ENCODE data around the gene LRMDA. TPM values are rescaled to one million over a fixed set of nuclear protein-coding genes. Genes with fewer than 3 reads are reported as not detected.

LRMDA gene
- total and polyA plus RNA-seq, 2 of the 13 experiments (the other 11 are each of a cell fraction or from before 2014, with no cell fraction given), result 13.4 to 22.0 TPM

DNA sequence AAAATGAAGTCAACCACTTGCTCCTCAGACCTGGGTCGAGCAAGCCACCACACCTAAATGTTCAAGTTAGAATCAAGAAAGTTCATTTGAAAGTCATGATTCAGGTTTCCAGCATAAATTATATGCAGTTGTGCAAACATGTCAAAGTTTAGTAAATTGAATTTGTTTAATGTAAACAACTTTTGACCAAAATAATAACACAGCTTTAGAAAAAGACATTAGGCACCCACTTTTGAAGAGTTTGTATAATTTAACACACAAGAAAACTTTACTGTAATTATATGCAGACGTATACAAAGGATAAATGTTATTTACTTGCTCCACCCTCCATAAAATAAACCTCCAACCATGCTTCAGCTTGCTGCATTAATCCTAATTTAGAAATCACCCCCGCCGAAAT, 680.0 kb downstream of the LRMDA start (continued):
- TF ChIP-seq, protein P1, sequence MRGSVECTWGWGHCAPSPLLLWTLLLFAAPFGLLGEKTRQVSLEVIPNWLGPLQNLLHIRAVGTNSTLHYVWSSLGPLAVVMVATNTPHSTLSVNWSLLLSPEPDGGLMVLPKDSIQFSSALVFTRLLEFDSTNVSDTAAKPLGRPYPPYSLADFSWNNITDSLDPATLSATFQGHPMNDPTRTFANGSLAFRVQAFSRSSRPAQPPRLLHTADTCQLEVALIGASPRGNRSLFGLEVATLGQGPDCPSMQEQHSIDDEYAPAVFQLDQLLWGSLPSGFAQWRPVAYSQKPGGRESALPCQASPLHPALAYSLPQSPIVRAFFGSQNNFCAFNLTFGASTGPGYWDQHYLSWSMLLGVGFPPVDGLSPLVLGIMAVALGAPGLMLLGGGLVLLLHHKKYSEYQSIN (CRISPR knock-in tag; IDR thresholded peaks at IDR 0.05; ENCODE audit: borderline replicate concordance), result no peak
- no peak for TF ChIP-seq ZNF678 (CRISPR knock-in tag; IDR thresholded peaks at IDR 0.05)
- no peak for TF ChIP-seq POLR2A (IDR thresholded peaks at IDR 0.05; ENCODE audit: insufficient read depth in 1 of 2, low read depth in 2 of 2, low read length in 2 of 2)

DNA sequence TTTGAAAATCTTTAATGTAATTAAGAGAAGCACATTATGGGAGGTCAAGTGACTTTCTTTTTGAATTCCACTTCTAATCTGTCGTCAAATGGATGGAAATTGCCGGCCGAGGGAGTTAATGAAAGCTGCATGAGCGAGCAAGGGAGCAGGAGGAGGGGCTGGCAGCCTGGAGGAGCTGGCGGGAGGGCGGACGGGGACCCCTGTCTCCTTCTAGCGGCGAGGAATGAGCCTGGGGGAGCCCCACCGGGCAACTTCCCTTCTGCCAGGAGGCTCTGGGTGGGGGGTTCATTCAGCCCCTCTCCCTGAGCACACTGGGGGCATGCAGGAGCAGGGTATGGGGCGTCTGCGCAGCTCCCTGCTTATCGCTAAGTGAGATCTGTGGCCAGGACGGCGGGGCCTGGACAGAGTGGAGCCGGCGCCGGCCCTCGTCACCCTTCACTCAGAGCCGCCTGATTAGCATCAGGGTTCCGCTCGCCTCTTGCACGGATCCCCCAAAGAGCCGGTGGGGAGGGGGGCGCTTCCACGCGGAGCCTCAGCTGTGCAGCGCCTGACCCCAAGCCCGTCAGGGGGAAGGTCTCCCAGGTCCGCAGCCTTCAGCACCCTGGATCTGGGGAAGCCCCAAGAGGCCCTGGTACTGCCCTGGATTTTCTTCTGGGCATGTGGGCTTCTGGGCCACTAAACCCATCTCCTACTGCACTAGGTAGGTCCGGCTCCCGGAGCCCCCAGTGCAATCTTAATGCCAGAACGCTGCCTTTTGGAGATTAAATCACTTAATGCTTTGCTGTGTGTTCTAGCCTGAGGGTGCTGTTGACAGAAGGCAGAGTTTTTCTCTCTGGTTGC, 680.8 kb downstream of the LRMDA start:
- no peak for DNase-seq (ENCODE audit: low spot score)
- 91% methylated on average over 14 of the region's 33 CpGs for WGBS (ENCODE audit: low lambda C conversion rate)
- intact Hi-C loops (cut with micrococcal nuclease; ENCODE audit: unreplicated experiment) (no loop called here), in situ Hi-C loops (cut with HindIII; ENCODE audit: extremely low pct_ligation_motif_present, low pct_unique_long_range_greater_than_20kb) (no loop called here)
- no peak overlapping the region for H3K4me3 ChIP-seq (replicated peaks in 1 of 3; ENCODE audit: insufficient read depth in 1 of 3, low read depth in 2 of 3, low read length in 3 of 3)
- H3K4me2 ChIP-seq (ENCODE audit: low read depth, low read length), result no peak overlapping the region
- no TSS peak for BruUV-seq (replicated peaks)
- no peaks in the 10 kb centered on the region for H3K79me2 ChIP-seq (ENCODE audit: insufficient read depth, low read length)
- POLR2A ChIA-PET, result no interaction called here
- CTCF ChIA-PET (ENCODE audit: low intra/inter-chr PET ratio, low total read pairs), result no interaction called here
- H3K36me3 ChIP-seq (replicated peaks in 1 of 2; ENCODE audit: control insufficient read depth in 1 of 2, insufficient read depth in 2 of 2, low read length in 2 of 2), result no peaks in the 10 kb centered on the region
- ATAC-seq, result no peak
- FAIRE-seq, result no peak
- TF ChIP-seq, protein P2, sequence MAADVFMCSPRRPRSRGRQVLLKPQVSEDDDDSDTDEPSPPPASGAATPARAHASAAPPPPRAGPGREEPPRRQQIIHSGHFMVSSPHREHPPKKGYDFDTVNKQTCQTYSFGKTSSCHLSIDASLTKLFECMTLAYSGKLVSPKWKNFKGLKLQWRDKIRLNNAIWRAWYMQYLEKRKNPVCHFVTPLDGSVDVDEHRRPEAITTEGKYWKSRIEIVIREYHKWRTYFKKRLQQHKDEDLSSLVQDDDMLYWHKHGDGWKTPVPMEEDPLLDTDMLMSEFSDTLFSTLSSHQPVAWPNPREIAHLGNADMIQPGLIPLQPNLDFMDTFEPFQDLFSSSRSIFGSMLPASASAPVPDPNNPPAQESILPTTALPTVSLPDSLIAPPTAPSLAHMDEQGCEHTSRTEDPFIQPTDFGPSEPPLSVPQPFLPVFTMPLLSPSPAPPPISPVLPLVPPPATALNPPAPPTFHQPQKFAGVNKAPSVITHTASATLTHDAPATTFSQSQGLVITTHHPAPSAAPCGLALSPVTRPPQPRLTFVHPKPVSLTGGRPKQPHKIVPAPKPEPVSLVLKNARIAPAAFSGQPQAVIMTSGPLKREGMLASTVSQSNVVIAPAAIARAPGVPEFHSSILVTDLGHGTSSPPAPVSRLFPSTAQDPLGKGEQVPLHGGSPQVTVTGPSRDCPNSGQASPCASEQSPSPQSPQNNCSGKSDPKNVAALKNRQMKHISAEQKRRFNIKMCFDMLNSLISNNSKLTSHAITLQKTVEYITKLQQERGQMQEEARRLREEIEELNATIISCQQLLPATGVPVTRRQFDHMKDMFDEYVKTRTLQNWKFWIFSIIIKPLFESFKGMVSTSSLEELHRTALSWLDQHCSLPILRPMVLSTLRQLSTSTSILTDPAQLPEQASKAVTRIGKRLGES (CRISPR knock-in tag; IDR thresholded peaks at IDR 0.05; ENCODE audit: borderline replicate concordance), result no peak
- TF ChIP-seq ETV6 (CRISPR knock-in tag; conservative IDR thresholded peaks at IDR 0.05) (no peak), ZNF24 (IDR thresholded peaks at IDR 0.05) (no peak), MED1 (CRISPR knock-in tag; IDR thresholded peaks at IDR 0.05) (no peak), ZNF83 (CRISPR knock-in tag; IDR thresholded peaks at IDR 0.05; ENCODE audit: borderline replicate concordance) (no peak)
- TF ChIP-seq, protein P3, sequence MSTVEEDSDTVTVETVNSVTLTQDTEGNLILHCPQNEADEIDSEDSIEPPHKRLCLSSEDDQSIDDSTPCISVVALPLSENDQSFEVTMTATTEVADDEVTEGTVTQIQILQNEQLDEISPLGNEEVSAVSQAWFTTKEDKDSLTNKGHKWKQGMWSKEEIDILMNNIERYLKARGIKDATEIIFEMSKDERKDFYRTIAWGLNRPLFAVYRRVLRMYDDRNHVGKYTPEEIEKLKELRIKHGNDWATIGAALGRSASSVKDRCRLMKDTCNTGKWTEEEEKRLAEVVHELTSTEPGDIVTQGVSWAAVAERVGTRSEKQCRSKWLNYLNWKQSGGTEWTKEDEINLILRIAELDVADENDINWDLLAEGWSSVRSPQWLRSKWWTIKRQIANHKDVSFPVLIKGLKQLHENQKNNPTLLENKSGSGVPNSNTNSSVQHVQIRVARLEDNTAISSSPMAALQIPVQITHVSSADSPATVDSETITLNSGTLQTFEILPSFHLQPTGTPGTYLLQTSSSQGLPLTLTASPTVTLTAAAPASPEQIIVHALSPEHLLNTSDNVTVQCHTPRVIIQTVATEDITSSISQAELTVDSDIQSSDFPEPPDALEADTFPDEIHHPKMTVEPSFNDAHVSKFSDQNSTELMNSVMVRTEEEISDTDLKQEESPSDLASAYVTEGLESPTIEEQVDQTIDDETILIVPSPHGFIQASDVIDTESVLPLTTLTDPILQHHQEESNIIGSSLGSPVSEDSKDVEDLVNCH (CRISPR knock-in tag; IDR thresholded peaks at IDR 0.05), result no peak
- no peak overlapping the region for H3K27ac ChIP-seq (ENCODE audit: extremely low read length, insufficient read depth, low read length)
- H3K27me3 ChIP-seq (ENCODE audit: control insufficient read depth in 1 of 2, insufficient read depth in 2 of 2, low read length in 2 of 2), result no peaks in the 10 kb centered on the region
- H3K9me3 ChIP-seq (ENCODE audit: low read length), result no peaks in the 10 kb centered on the region
- H4K20me1 ChIP-seq (ENCODE audit: insufficient read depth, low read length), result no peaks in the 10 kb centered on the region
- H3K4me1 ChIP-seq (ENCODE audit: insufficient read depth, low read length), result peaks cover 37% of the 10 kb centered on the region
- no peak overlapping the region for H3K9ac ChIP-seq (ENCODE audit: insufficient read depth, low read depth, low read length)
- H2AFZ ChIP-seq (ENCODE audit: low read length), result no peak overlapping the region

Data from HepG2 (cell line).